HepG2 (cell line): ENCODE results near the gene ALB. TPM values are rescaled to one million over a fixed set of nuclear protein-coding genes. Genes with fewer than 3 reads are reported as not detected.

Experiments
- ATAC-seq: fragments of 200-7000 bp; cut with Tn5 transposase; 3 replicates; pipeline ENCODE4 v1.9.1; 2020; ENCODE audit warnings: mild to moderate bottlenecking, moderate library complexity
- BruUV-seq: library from RNA; stranded (reverse); fragments of 400-500 nt; replicated peaks from 2 replicates; lab custom pipeline; 2021; lab: Mats Ljungman, UMichigan
- CTCF ChIA-PET: fragments of 300-600 bp; formaldehyde crosslinking; extraction: SDS; loops from one replicate; lab custom pipeline; 2021; ENCODE audit warnings: low total read pairs, inconsistent platforms, low intra/inter-chr PET ratio; lab: Yijun Ruan, JAX
- POLR2A ChIA-PET: fragments of 350-600 bp; sonication (Branson Sonifier 250); formaldehyde crosslinking; loops from one replicate; lab custom pipeline; 2020; ENCODE audit warnings: antibody characterized with exemption, inconsistent platforms; lab: Yijun Ruan, JAX
- DNase-seq: peaks from one replicate; pipeline ENCODE4 v3.0.0-alpha.2; 2015; ENCODE audit warnings: low spot score
- FAIRE-seq: peaks from 3 replicates; lab custom pipeline; 2011; peaks lifted over from hg19 to GRCh38; lab: Jason Lieb, UNC
- H2AFZ ChIP-seq: one replicate; pipeline ENCODE4 v1.6.1; 2011; ENCODE audit warnings: low read length, inconsistent platforms
- H3K27ac ChIP-seq: fragments of 300-600 bp; 3 replicates; pipeline ENCODE4 v1.8.0; 2011; ENCODE audit warnings: mixed run types, mild to moderate bottlenecking, mixed read lengths, low read length, inconsistent platforms; ENCODE audit not compliant: insufficient read depth; ENCODE audit errors: extremely low read length
- H3K27me3 ChIP-seq, 2 experiments: fragments of 200-600 bp in 1 of 2; 2 replicates in 1 of 2; 3 replicates in 1 of 2; pipeline versions ENCODE4 v1.6.0 to v1.8.0; 2011; ENCODE audit warnings: low read length in 2 of 2, mild to moderate bottlenecking in 2 of 2, moderate library complexity in 2 of 2, inconsistent platforms in 1 of 2; ENCODE audit not compliant: insufficient read depth in 2 of 2, control insufficient read depth in 1 of 2
- H3K36me3 ChIP-seq, 2 experiments: fragments of 200-600 bp in 1 of 2; replicated peaks in 1 of 2; 2 replicates in 1 of 2; 3 replicates in 1 of 2; pipeline versions ENCODE4 v1.5.1 to v1.8.0; 2011; ENCODE audit warnings: low read length in 2 of 2, inconsistent platforms in 1 of 2; ENCODE audit not compliant: insufficient read depth in 2 of 2, control insufficient read depth in 1 of 2
- H3K4me1 ChIP-seq: 2 replicates; pipeline ENCODE4 v1.5.1; 2012; ENCODE audit warnings: low read length, inconsistent platforms; ENCODE audit not compliant: insufficient read depth
- H3K4me2 ChIP-seq: 2 replicates; pipeline ENCODE4 v1.6.0; 2011; ENCODE audit warnings: low read depth, low read length, inconsistent platforms
- H3K4me3 ChIP-seq, 3 experiments: fragments of 200-600 bp in 1 of 3; sonication (generic), shearing (Covaris generic) in 1 of 3; replicated peaks in 1 of 3; 2 replicates each; pipeline ENCODE4 v1.5.1; 2011 to 2016; ENCODE audit warnings: low read length in 3 of 3, inconsistent platforms in 2 of 3, low read depth in 2 of 3, mild to moderate bottlenecking in 2 of 3, control low read depth in 1 of 3, mixed read lengths in 1 of 3; ENCODE audit not compliant: insufficient read depth in 1 of 3
- H3K79me2 ChIP-seq: one replicate; pipeline ENCODE4 v1.6.1; 2011; ENCODE audit warnings: low read length, inconsistent platforms; ENCODE audit not compliant: insufficient read depth
- H3K9ac ChIP-seq: 2 replicates; pipeline ENCODE4 v1.6.0; 2011; ENCODE audit warnings: mild to moderate bottlenecking, low read depth, low read length, inconsistent platforms; ENCODE audit not compliant: insufficient read depth
- H3K9me3 ChIP-seq: 2 replicates; pipeline ENCODE4 v1.5.1; 2012; ENCODE audit warnings: mild to moderate bottlenecking, low read length
- H4K20me1 ChIP-seq: 2 replicates; pipeline ENCODE4 v1.6.0; 2011; ENCODE audit warnings: inconsistent platforms, mild to moderate bottlenecking, low read length, moderate library complexity; ENCODE audit not compliant: insufficient read depth
- BRF2 ChIP-seq: sonication (generic); formaldehyde crosslinking; IDR thresholded peaks from 2 replicates; pipeline ENCODE4 v1.8.1; 2022; ENCODE audit warnings: mild to moderate bottlenecking, missing genetic modification reagents
- KAT8 ChIP-seq: IDR thresholded peaks from 2 replicates; pipeline ENCODE4 v1.6.1; 2016; ENCODE audit warnings: missing genetic modification reagents, missing compliant biosample characterization
- KDM5A ChIP-seq: fragments of 200-600 bp; sonication (generic); IDR thresholded peaks from 2 replicates; pipeline ENCODE4 v1.7.0; 2018; ENCODE audit warnings: antibody characterized with exemption, mild to moderate bottlenecking, low read length, borderline replicate concordance
- KMT2A ChIP-seq: sonication (generic); formaldehyde crosslinking; IDR thresholded peaks from 2 replicates; pipeline ENCODE4 v1.4.0; 2020; ENCODE audit warnings: missing genetic modification reagents
- MAZ ChIP-seq, 2 experiments: sonication (generic) in 1 of 2; formaldehyde crosslinking in 1 of 2; IDR thresholded peaks; 2 replicates each; pipeline versions ENCODE4 v1.5.0 to v1.6.1; 2012 to 2020; ENCODE audit warnings: low read depth in 2 of 2, mild to moderate bottlenecking in 2 of 2, borderline replicate concordance in 1 of 2, improper control_type of control experiment in 1 of 2, low read length in 1 of 2, missing genetic modification reagents in 1 of 2, moderate library complexity in 1 of 2
- RNF219 ChIP-seq: sonication (generic); formaldehyde crosslinking; IDR thresholded peaks from 2 replicates; pipeline ENCODE4 v1.5.0; 2020; ENCODE audit warnings: mild to moderate bottlenecking, missing genetic modification reagents
- ZHX2 ChIP-seq, 2 experiments: sonication (generic) in 1 of 2; formaldehyde crosslinking in 1 of 2; IDR thresholded peaks; 2 replicates each; pipeline versions ENCODE4 v1.6.1 to v1.9.0; 2014 to 2022; ENCODE audit warnings: antibody characterized with exemption in 1 of 2, borderline replicate concordance in 1 of 2, inconsistent platforms in 1 of 2, low read depth in 1 of 2, missing genetic modification reagents in 1 of 2
- WGBS: methylation state at CpG from one replicate; pipeline ENCODE4 v1.1.6; 2017; ENCODE audit warnings: low lambda C conversion rate; 5-methylcytosine and 5-hydroxymethylcytosine counted together
- in situ Hi-C: cut with HindIII; loops from 2 replicates; pipeline ENCODE4 v1.10.0; 2017; ENCODE audit warnings: low pct_unique_long_range_greater_than_20kb; ENCODE audit not compliant: extremely low pct_ligation_motif_present
- intact Hi-C: fragments of 100-400 bp; cut with micrococcal nuclease; formaldehyde crosslinking; loops from one replicate; pipeline ENCODE4 v1.10.0; 2022; ENCODE audit not compliant: unreplicated experiment
- polyA plus RNA-seq, 8 experiments: library from polyadenylated mRNA; depleted of rRNA in 3 of 8; stranded (reverse) in 7 of 8; unstranded in 1 of 8; fragments of >200 nt; fragmentation: Illumina TruSeq in 4 of 8; extraction: Trizol in 4 of 8; gene quantifications; 2 replicates each; pipeline versions ENCODE4 v1.2.1 to v1.2.3, GENCODE V29; 2011 to 2016; ENCODE audit warnings: low read depth in 4 of 8, missing spikeins in 1 of 8, mixed read lengths in 1 of 8; ENCODE audit not compliant: insufficient read depth in 1 of 8
- total RNA-seq, 5 experiments: library from RNA; depleted of rRNA; stranded (reverse); fragments of >200 nt; fragmentation: Illumina TruSeq; extraction: Trizol; gene quantifications; 2 replicates each; pipeline ENCODE4 v1.2.3, GENCODE V29; 2016; ENCODE audit warnings: low read depth in 1 of 5

Gene ALB
- total and polyA plus RNA-seq, 2 of the 13 experiments (the other 11 are each of a cell fraction or from before 2014, with no cell fraction given): 22,259 to 22,625 TPM

- TF ChIP-seq BRF2: peak; percentile 21; the same call in 1 of the 2 replicates
These were observed 4.2 kb downstream of the ALB start (continued) for GRCh38 chr4:73408181-73408867.

GRCh38 chr4:73409012-73409862, 5.2 kb downstream of the ALB start:
- Histone ChIP-seq H3K27me3 (no peaks in the 10 kb centered on the region), H4K20me1 (peaks cover 11% of the 10 kb centered on the region; the same call in 1 of the 2 replicates), H3K9me3 (no peaks in the 10 kb centered on the region), H3K27ac (peak overlapping the region; percentile 89), H2AFZ (no peak overlapping the region), H3K4me1 (peaks cover 57% of the 10 kb centered on the region), H3K4me2 (peak overlapping the region; percentile 77), H3K36me3 (peaks cover 5 to 48% of the 10 kb centered on the region in 2 experiments; a peak in 4 of 5 replicates), H3K9ac (peak overlapping the region; percentile 92), H3K79me2 (peaks cover 97% of the 10 kb centered on the region), H3K4me3 (peak overlapping the region; percentile 68 to 86 (median 71); a peak in 5 of 6 replicates)
- intact Hi-C loops: loop anchor here (5.0 kb wide), 1 partner anchor 38 kb away; no protein-coding TSS in a partner anchor
- no peak for FAIRE-seq
- DNase-seq: no peak
- ChIA-PET POLR2A (interaction anchor here (0.7 to 3.9 kb wide), 6 partner anchors 10 to 65 kb away, joined by 3 to 24 read pairs (median 4); no protein-coding TSS in a partner anchor), CTCF (interaction anchor here (1.4 kb wide), 1 partner anchor 67 kb away, joined by 3 read pairs; no protein-coding TSS in a partner anchor)
- ATAC-seq: no peak
- no TSS peak for BruUV-seq
- in situ Hi-C loops: loop anchor here (5.0 kb wide), 1 partner anchor 67 kb away; no protein-coding TSS in a partner anchor
- WGBS: 22% methylated on average over 6 of the region's 6 CpGs
- TF ChIP-seq KDM5A (peak; percentile 38; the same call in 1 of the 2 replicates), KAT8 (CRISPR knock-in tag) (0 out of 2 replicates have a peak, but pooled peaks have one; percentile 29), ZHX2 (IDR thresholded peaks at IDR 0.05; ENCODE audit: low read depth) (no peak), ZHX2 (CRISPR knock-in tag; IDR thresholded peaks at IDR 0.05; ENCODE audit: borderline replicate concordance) (peak; percentile 61; the same call in 1 of the 2 replicates), MAZ (IDR thresholded peaks at IDR 0.05; ENCODE audit: borderline replicate concordance, low read depth, low read length) (no peak), MAZ (CRISPR knock-in tag; IDR thresholded peaks at IDR 0.05; ENCODE audit: low read depth) (no peak), KMT2A (CRISPR knock-in tag) (no peak; the same call in 1 of the 2 replicates), RNF219 (CRISPR knock-in tag) (no peak)
